Measurements from ENCODE around the gene HOXA10. TPM values are rescaled to one million over a fixed set of nuclear protein-coding genes. Genes with fewer than 3 reads are reported as not detected.

The HOXA10 gene
- total RNA-seq, 1 experiment from 2014 or later: 19.6 TPM

GRCh38 chr7:27188386-27189294 lies 14.5 kb upstream of the HOXA10 start:
- ChIA-PET RAD21 (ENCODE audit: low non-redundant PET in 1 of 2, low total read pairs in 2 of 2, uncharacterized antibody in 2 of 2, unreplicated experiment in 2 of 2) (no interaction called here), POLR2A (no interaction called here), CTCF (interaction anchor here (2.2 kb wide), 1 partner anchor 9 kb away, joined by 9 read pairs; no protein-coding TSS in a partner anchor)
- intact Hi-C loops (cut with micrococcal nuclease): no loop called here
- Histone ChIP-seq H2AFZ (ENCODE audit: low read depth, low read length, poor library complexity, severe bottlenecking) (no peak overlapping the region), H3K27me3 (ENCODE audit: insufficient read depth, low read length) (no peaks in the 10 kb centered on the region), H3K36me3 (ENCODE audit: control insufficient read depth in 1 of 2, insufficient read depth in 2 of 2, low read length in 2 of 2) (no peaks in the 10 kb centered on the region), H3K79me2 (ENCODE audit: insufficient read depth, low read length) (peaks cover 11% of the 10 kb centered on the region; the same call in 1 of the 2 replicates), H3K4me1 (ENCODE audit: control insufficient read depth in 1 of 2, insufficient read depth in 2 of 2, low read length in 2 of 2) (peaks cover 4 to 14% of the 10 kb centered on the region in 2 experiments; a peak in 3 of 4 replicates), H3K27ac (ENCODE audit: low read depth, low read length) (no peak overlapping the region), H4K20me1 (ENCODE audit: insufficient read depth) (no peaks in the 10 kb centered on the region), H3K4me2 (ENCODE audit: low read length) (no peak overlapping the region), H3K9me3 (ENCODE audit: control insufficient read depth in 1 of 2, insufficient read depth in 1 of 2, low read depth in 1 of 2, low read length in 2 of 2) (no peaks in the 10 kb centered on the region), H3K9me2 (ENCODE audit: insufficient read depth) (no peaks in the 10 kb centered on the region), H3K4me3 (replicated peaks in 1 of 2; ENCODE audit: low read depth in 1 of 2, low read length in 2 of 2) (no peak overlapping the region), H3K9ac (ENCODE audit: low read length) (no peak overlapping the region)
- ATAC-seq (no peak), DNase-seq (ENCODE audit: low read depth, low spot score) (no peak)
- no TSS peak for BruUV-seq (replicated peaks)
- TF ChIP-seq ZNF274 (IDR thresholded peaks at IDR 0.05; ENCODE audit: low read depth, low read length) (no peak), CTCF (IDR thresholded peaks at IDR 0.05 in 2 of 3, conservative IDR thresholded peaks at IDR 0.05 in 1 of 3; ENCODE audit: borderline replicate concordance in 1 of 3, insufficient read depth in 1 of 3, low read depth in 2 of 3, low read length in 2 of 3) (no peak), POLR2AphosphoS5 (IDR thresholded peaks at IDR 0.05; ENCODE audit: low read depth, low read length) (no peak), REST (IDR thresholded peaks at IDR 0.05; ENCODE audit: low read depth) (no peak), ATF3 (IDR thresholded peaks at IDR 0.05) (no peak), TCF7L2 (IDR thresholded peaks at IDR 0.05; ENCODE audit: borderline replicate concordance, extremely low read depth, insufficient read depth, insufficient read length) (no peak), EGR1 (IDR thresholded peaks at IDR 0.05; ENCODE audit: low read depth) (no peak), RAD21 (IDR thresholded peaks at IDR 0.05; ENCODE audit: low read depth) (no peak), FOSL1 (IDR thresholded peaks at IDR 0.05; ENCODE audit: low read depth) (no peak), SIN3A (IDR thresholded peaks at IDR 0.05; ENCODE audit: low read depth) (no peak), EZH2 (IDR thresholded peaks at IDR 0.05) (no peak), ZFX (IDR thresholded peaks at IDR 0.05) (no peak), JUND (IDR thresholded peaks at IDR 0.05) (no peak), CBX3 (IDR thresholded peaks at IDR 0.05; ENCODE audit: low read depth) (no peak), MAX (IDR thresholded peaks at IDR 0.05) (no peak), ZBTB33 (IDR thresholded peaks at IDR 0.05; ENCODE audit: extremely low read depth, insufficient replicate concordance, low read length) (no peak), SP1 (IDR thresholded peaks at IDR 0.05; ENCODE audit: low read depth) (no peak)
